Measurements from ENCODE around the gene DOCK6. TPM values are rescaled to one million over a fixed set of nuclear protein-coding genes. Genes with fewer than 3 reads are reported as not detected.

Gene DOCK6
- total RNA-seq, 2 donors from 2014 or later = 0.62 to 6.1 TPM

DNA sequence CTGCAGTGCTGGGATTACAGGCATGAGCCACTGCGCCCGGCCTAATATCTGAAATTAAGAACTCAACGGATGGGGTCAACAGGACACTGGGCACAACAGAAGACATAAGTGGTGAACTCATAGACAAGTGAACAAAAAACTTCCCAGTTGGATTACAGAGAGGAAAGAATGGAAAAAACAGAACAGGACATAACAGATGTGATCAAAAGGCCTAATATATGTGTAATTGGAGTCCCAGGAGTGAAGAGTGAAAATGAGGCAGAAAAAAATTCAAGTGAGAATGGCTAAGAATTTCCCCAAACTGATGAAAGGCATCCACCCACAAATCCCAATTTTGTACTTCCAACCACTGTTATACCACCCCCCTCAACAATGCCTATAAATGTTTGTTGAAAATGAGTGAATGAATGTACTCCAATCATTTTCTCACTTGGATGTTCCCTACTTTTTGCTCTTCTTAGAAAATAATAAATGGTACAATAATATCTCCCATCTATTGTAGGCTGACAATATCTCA, 41.2 kb downstream of the DOCK6 start:
- no peak for DNase-seq
- no peak overlapping the region for H3K4me3 Mint-ChIP-seq
- no peaks in the 10 kb centered on the region for H3K4me1 Mint-ChIP-seq
- H3K27ac Mint-ChIP-seq = no peak overlapping the region
- ATAC-seq = no peak
- H3K27me3 Mint-ChIP-seq = peaks cover 5% of the 10 kb centered on the region
- H3K9me3 ChIP-seq (ENCODE audit: control insufficient read depth, low read length, poor library complexity, severe bottlenecking) = no peaks in the 10 kb centered on the region
- peaks cover 2% of the 10 kb centered on the region for H3K36me3 Mint-ChIP-seq (ENCODE audit: low read depth)

DNA sequence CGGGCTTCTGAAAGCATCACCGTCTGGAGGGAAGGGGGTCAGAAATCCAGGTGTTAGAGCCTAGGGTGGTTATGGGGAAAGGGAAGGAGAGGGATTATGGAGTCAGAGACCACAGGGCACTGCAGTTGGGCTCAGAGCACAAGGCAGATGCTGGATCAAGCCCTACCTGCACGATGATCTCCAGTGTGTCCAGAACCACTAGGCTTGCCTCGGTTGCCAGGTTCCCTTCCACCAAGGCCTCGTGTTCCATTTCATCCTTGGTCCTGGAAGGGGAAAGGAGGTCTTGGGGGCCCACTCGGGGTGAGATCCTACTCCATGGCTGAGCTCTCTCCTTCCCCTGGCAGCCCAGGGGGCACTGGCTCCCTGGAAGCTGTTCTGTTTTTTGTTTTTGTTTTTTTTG, 47.9 kb downstream of the DOCK6 start:
- DNase-seq (no peak), ATAC-seq (no peak)
- H3K36me3 Mint-ChIP-seq (ENCODE audit: low read depth) = peaks cover 2% of the 10 kb centered on the region
- no peak overlapping the region for H3K4me3 Mint-ChIP-seq
- H3K27me3 Mint-ChIP-seq = peaks cover 5% of the 10 kb centered on the region
- H3K9me3 ChIP-seq (ENCODE audit: control insufficient read depth, low read length, poor library complexity, severe bottlenecking) = no peaks in the 10 kb centered on the region
- peaks cover 3% of the 10 kb centered on the region for H3K4me1 Mint-ChIP-seq
- peak overlapping the region; percentile 32 for H3K27ac Mint-ChIP-seq

DNA sequence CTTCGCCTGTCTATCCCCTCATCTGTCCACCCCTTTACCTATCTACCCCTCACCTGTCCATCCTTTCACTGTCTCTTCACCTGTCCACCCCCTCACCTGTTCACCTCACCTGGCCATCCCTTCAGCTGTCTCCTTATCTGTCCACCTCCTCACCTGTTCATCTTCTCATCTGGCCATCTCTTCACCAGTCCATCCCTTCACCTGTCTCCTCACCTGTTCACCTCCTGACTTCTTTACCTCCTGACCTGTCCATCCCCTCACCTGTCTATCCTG, 51.7 kb downstream of the DOCK6 start:
- Mint-ChIP-seq H3K4me3 (no peak overlapping the region), H3K36me3 (ENCODE audit: low read depth) (no peaks in the 10 kb centered on the region), H3K4me1 (peaks cover 3% of the 10 kb centered on the region), H3K27me3 (no peaks in the 10 kb centered on the region), H3K27ac (no peak overlapping the region)
- no peaks in the 10 kb centered on the region for H3K9me3 ChIP-seq (ENCODE audit: control insufficient read depth, low read length, poor library complexity, severe bottlenecking)
- ATAC-seq (no peak), DNase-seq (no peak)

DNA sequence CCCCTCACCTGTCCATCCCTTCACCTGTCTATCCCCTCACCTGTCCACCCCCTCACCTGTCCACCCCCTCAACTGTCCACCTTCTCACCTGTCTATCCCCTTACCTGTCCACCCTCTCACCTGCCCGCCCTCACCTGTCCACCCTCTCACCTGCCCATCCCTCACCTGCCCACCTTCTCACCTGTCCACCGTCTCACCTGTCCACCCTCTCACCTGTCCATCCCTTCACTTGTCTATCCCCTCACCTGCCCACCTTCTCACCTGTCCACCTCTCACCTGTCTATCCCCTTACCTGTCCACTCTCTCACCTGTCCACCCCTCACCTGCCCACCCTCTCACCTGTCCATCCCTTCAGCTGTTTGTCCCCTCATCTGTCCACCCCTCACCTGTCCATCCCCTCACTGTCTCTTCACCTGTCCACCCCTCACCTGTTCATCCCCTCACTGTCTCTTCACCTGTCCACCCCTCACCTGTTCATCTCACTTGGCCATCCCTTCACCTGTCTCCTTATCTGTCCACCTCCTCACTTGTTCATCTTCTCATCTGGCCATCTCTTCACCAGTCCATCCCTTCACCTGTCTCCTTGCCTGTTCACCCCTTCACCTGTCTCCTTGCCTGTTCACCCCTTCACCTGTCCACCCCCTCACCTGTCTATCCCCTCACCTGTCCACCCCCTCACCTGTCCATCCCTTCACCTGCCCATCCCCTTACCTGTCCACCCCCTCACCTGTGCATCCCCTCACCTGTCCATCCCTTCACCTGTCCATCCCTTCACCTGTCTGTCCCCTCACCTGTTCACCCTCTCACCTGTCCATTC, 52.3 kb downstream of the DOCK6 start:
- ATAC-seq (no peak), DNase-seq (no peak)
- peaks cover 3% of the 10 kb centered on the region for H3K4me1 Mint-ChIP-seq
- H3K36me3 Mint-ChIP-seq (ENCODE audit: low read depth) = no peaks in the 10 kb centered on the region
- no peaks in the 10 kb centered on the region for H3K27me3 Mint-ChIP-seq
- H3K27ac Mint-ChIP-seq = peak overlapping the region; percentile 56
- H3K4me3 Mint-ChIP-seq = no peak overlapping the region
- H3K9me3 ChIP-seq (ENCODE audit: control insufficient read depth, low read length, poor library complexity, severe bottlenecking) = no peaks in the 10 kb centered on the region

DNA sequence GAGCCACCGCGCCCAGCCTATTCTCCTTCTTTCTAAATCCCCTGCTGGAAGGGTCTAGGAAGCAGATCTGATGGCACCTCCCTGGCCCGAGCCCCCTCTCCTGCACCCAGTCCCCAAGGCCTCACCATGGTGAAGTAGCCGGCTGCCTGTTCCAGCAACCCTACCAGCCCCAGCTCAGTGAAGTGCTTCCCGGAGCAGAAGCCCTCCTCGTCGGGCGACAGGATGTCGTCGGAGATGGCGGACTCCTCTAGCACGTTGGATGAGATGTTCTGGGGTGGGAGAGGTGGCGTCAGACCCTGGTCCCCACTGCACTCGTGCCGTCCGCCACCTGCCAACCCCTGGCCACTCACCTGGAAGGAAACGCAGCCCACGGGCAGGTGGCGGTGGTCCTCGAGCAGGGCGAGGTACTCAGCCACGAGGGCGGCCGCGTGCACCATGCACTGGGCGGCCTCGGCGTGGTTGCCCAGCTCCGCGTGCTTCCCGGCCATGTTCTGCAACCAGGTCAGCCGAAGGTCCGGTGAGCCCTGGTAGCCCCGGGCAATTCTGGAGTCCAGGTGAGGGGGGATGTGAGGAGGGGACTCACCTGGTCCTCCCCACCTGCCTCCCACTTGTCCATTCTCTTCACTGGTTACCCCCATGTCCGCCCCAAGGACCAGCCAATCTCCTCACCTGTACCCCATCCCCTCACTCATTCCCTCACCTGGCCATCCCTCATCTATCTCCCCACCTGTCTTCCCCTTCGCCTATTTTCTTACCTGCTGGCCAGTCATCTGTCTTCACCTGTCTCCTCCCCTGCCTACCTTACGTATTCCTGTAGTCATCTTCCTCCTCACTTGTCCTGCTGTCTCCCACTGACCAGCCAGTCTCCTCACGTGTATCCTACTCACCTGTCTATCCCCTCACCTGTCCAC, 53.5 kb downstream of the DOCK6 start:
- no peaks in the 10 kb centered on the region for H3K9me3 ChIP-seq (ENCODE audit: control insufficient read depth, low read length, poor library complexity, severe bottlenecking)
- Mint-ChIP-seq H3K27me3 (no peaks in the 10 kb centered on the region), H3K4me1 (peaks cover 6% of the 10 kb centered on the region), H3K4me3 (no peak overlapping the region), H3K27ac (peak overlapping the region; percentile 56), H3K36me3 (ENCODE audit: low read depth) (no peaks in the 10 kb centered on the region)
- ATAC-seq (no peak), DNase-seq (no peak)

DNA sequence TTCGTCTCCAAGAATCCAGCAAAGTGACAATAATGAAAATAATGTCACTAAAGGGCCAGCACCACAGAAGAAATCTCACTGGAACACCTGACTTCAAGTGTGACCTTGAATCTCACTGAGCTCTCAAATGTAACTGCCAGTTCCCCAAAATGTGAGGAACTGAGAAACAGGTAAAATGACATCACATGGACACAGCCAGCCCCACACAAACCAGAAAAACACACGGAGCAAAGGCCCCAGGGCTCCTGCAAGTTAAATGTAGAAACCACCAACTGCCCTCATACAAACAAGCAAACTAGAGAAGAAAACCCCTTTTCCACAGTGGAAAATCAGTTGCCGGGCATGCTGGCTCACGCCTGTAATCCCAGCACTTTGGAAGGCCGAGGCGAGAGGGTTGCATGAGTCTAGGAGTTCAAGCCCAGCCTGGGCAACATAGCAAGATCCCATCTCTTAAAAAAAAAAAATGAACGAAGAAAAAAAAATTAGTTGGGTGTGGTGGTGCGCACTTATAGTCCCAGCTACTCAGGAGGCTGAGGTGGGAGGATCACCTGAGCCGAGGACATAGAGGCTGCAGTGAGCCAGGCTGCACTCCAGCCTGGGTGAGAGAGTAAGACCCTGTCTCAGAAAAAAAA, 56.3 kb downstream of the DOCK6 start:
- no peak overlapping the region for H3K4me3 Mint-ChIP-seq
- no peaks in the 10 kb centered on the region for H3K36me3 Mint-ChIP-seq (ENCODE audit: low read depth)
- peaks cover 8% of the 10 kb centered on the region for H3K4me1 Mint-ChIP-seq
- no peak for ATAC-seq
- no peak for DNase-seq
- H3K27ac Mint-ChIP-seq = no peak overlapping the region
- H3K27me3 Mint-ChIP-seq = peaks cover 9% of the 10 kb centered on the region
- H3K9me3 ChIP-seq (ENCODE audit: control insufficient read depth, low read length, poor library complexity, severe bottlenecking) = no peaks in the 10 kb centered on the region

DNA sequence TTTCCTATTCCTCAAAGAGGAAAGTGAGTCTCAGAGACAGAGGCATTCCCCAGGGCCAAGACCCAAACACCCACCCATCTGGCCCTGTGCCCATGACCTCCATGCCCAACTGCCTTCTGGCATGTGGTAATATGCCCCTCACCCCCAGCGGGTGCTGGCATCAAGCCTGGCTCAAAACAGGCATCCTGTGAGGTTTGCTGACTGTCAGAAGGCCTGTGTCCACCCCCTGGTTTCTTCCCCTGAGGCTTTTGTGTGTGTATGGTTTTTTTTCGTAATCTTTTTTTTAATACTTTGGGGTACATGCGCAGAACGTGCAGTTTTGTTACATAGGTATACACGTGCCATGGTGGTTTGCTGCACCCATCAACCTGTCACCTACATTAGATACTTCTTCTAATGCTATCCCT, 57.4 kb downstream of the DOCK6 start:
- no peak overlapping the region for H3K27ac Mint-ChIP-seq
- ATAC-seq (no peak), DNase-seq (no peak)
- peaks cover 9% of the 10 kb centered on the region for H3K27me3 Mint-ChIP-seq
- H3K36me3 Mint-ChIP-seq (ENCODE audit: low read depth) = no peaks in the 10 kb centered on the region
- H3K4me1 Mint-ChIP-seq = peaks cover 8% of the 10 kb centered on the region
- H3K4me3 Mint-ChIP-seq = no peak overlapping the region
- no peaks in the 10 kb centered on the region for H3K9me3 ChIP-seq (ENCODE audit: control insufficient read depth, low read length, poor library complexity, severe bottlenecking)

DNA sequence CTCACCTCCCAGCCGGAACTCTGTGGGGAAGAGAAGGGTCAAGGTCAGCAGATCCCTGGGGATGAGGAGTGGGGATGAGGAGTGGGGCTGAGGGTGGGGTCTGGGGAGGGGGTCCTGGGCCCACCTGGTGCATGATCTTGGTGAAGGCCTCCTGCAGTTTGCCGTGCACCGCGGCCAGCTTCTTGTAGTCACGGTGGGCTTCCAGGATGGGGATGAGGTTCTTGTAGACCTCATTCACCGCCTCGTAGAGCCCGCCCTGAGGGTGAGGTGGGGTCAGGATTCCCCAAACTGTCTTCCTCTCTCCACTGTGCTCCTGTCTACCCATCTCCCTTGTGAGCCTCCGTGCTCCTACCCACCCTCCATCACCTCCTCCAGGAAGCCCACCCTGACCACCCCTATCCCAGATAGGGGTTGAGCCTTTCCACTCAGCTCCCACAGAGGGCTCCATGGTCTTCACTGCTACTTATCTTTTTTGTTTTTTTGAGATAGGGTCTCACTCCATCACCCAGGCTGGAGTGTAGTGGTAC, 58.2 kb downstream of the DOCK6 start:
- no peaks in the 10 kb centered on the region for H3K36me3 Mint-ChIP-seq (ENCODE audit: low read depth)
- no peak overlapping the region for H3K27ac Mint-ChIP-seq
- peaks cover 8% of the 10 kb centered on the region for H3K4me1 Mint-ChIP-seq
- ATAC-seq (no peak), DNase-seq (no peak)
- peaks cover 9% of the 10 kb centered on the region for H3K27me3 Mint-ChIP-seq
- H3K4me3 Mint-ChIP-seq = no peak overlapping the region
- H3K9me3 ChIP-seq (ENCODE audit: control insufficient read depth, low read length, poor library complexity, severe bottlenecking) = no peaks in the 10 kb centered on the region

DNA sequence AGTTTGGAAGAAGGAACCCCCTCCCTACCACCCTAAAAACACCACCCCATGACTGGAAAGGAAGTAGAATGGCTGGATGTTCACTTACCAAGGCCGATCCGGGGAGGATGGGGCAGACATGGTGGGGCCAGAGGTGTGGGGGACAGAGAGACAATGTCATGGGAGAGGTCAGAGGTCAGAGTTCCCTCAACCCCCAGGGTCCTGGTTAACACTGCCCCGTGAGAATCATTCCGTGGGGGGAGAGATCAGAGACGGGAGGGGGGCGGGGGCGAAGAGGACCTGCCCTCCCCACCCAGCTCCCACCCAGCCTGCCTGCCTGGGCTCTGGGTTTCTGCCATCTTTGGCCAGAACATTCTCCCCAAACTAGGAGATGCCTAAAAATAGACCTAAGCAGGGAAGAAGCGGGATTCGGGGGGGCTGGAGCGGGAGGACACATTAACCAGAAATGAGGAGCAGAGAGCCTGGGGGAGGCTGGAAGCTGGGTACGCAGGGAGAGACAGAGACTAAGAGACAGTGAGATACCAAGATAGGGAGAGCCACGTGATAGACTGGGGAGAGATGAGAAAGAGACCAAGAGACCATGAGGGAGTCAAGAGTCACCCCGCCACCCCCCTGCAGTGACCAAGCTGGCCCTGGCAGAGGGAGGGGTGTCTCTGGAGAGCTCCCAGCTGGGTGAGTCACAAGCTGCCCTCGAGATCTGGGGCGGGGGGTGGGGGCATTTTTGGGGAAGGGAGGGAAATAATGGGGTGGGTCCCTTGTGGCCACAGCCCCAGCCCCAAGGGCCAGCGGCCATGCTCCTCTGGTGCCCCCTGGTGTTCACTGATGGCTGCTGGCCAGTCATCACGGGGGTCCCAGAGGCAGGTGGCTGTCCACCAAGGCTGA, 58.9 kb downstream of the DOCK6 start:
- ATAC-seq (no peak), DNase-seq (peak in 2 of 3 donors; percentile 20 to 22)
- Mint-ChIP-seq H3K4me1 (peaks cover 8% of the 10 kb centered on the region), H3K27ac (no peak overlapping the region), H3K27me3 (peaks cover 9% of the 10 kb centered on the region), H3K4me3 (no peak overlapping the region), H3K36me3 (ENCODE audit: low read depth) (no peaks in the 10 kb centered on the region)
- H3K9me3 ChIP-seq (ENCODE audit: control insufficient read depth, low read length, poor library complexity, severe bottlenecking) = no peaks in the 10 kb centered on the region

DNA sequence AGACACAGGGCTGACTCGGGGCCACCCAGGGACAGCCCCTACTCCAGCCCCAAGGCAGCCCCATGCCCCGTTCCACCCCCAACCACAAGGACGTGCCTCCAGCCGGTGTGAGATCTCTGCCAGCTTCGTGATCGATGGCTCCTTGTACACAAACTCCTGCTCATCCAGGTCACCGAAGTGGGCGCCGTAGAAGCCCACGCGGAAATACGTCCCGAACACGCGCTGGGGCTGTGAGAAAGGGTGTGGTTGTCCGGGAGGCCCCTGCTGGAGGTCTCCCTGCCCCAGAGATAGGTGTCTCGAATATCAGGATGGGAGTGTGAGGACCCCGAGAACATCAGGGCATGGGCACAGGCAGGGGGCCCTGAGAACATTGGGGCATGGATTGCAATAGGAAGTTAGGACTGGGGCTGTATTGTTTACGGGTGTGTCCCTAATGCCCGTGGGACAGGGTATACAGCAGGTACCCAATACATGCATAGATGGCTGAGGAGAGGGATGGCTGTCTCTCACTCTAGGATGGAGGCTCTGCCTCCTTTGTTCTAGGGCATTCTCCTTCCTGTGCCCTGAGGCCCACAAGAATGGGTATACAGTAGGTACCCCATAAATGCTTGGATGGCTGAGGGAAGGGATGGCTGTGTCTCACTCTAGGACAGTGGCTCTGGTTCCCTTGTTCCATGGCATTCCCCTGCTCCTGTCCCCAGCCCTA, 59.7 kb downstream of the DOCK6 start:
- Mint-ChIP-seq H3K4me1 (peaks cover 8% of the 10 kb centered on the region), H3K36me3 (ENCODE audit: low read depth) (no peaks in the 10 kb centered on the region), H3K27ac (no peak overlapping the region), H3K27me3 (peaks cover 9% of the 10 kb centered on the region), H3K4me3 (no peak overlapping the region)
- ATAC-seq (no peak), DNase-seq (no peak)
- H3K9me3 ChIP-seq (ENCODE audit: control insufficient read depth, low read length, poor library complexity, severe bottlenecking) = no peaks in the 10 kb centered on the region

DNA sequence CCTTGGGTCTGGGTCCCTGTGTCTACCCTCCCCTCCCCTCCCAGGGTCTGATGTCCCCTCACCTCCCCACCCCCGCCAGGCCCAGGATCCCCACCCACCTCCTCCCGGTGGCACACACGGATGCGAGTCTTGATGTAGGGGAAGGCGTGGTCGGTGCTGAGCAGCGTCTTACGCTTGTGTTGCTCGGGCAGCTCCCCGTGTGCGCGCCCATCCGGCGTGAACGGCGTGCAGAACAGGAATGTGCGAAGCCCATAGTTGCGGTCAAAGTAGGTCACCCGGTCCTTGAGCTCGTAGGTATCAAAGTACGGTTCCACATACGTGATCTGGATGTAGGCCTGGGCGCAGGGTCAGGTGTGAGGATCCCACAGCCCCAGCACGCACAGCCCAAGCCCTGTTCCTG, 60.5 kb downstream of the DOCK6 start:
- peaks cover 9% of the 10 kb centered on the region for H3K27me3 Mint-ChIP-seq
- H3K9me3 ChIP-seq (ENCODE audit: control insufficient read depth, low read length, poor library complexity, severe bottlenecking) = no peaks in the 10 kb centered on the region
- H3K36me3 Mint-ChIP-seq (ENCODE audit: low read depth) = no peaks in the 10 kb centered on the region
- DNase-seq (no peak), ATAC-seq (no peak)
- H3K4me1 Mint-ChIP-seq = peaks cover 8% of the 10 kb centered on the region
- H3K27ac Mint-ChIP-seq = no peak overlapping the region
- H3K4me3 Mint-ChIP-seq = no peak overlapping the region

DNA sequence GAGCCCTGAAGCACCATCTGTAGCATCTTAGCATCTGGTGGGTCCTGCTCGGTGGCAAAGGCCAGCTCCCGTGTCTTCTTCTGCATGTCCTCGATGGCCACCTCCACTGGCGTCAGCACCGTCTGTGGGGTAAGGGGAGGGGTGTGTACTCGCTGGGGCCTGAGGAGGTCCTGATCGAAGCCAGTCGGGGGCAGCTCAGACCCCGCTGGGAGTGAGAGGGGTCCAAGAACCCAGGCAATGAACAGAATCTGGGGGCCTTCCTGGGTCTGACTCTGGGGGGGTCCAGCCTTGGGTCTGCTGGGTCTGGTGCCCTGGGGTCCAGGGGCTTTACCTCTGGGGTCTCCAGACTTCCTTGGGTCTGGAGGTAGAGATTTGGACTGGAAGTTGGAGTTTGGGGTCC, 61.4 kb downstream of the DOCK6 start:
- H3K27ac Mint-ChIP-seq = no peak overlapping the region

More for the DNA sequence above, 61.4 kb downstream of the DOCK6 start:
- Mint-ChIP-seq H3K4me3 (no peak overlapping the region), H3K4me1 (peaks cover 13% of the 10 kb centered on the region), H3K27me3 (peaks cover 15% of the 10 kb centered on the region), H3K36me3 (ENCODE audit: low read depth) (no peaks in the 10 kb centered on the region)
- no peaks in the 10 kb centered on the region for H3K9me3 ChIP-seq (ENCODE audit: control insufficient read depth, low read length, poor library complexity, severe bottlenecking)
- no peak for DNase-seq
- no peak for ATAC-seq
